ENCODE data around the gene CCDC158. TPM values are rescaled to one million over a fixed set of nuclear protein-coding genes. Genes with fewer than 3 reads are reported as not detected.
"Not testable (repeated sequence)": the region's sequence is repeated elsewhere in the genome, so short reads cannot be mapped to it uniquely, and the experiment has no call there.

CCDC158 gene
- total RNA-seq = not detected

DNA sequence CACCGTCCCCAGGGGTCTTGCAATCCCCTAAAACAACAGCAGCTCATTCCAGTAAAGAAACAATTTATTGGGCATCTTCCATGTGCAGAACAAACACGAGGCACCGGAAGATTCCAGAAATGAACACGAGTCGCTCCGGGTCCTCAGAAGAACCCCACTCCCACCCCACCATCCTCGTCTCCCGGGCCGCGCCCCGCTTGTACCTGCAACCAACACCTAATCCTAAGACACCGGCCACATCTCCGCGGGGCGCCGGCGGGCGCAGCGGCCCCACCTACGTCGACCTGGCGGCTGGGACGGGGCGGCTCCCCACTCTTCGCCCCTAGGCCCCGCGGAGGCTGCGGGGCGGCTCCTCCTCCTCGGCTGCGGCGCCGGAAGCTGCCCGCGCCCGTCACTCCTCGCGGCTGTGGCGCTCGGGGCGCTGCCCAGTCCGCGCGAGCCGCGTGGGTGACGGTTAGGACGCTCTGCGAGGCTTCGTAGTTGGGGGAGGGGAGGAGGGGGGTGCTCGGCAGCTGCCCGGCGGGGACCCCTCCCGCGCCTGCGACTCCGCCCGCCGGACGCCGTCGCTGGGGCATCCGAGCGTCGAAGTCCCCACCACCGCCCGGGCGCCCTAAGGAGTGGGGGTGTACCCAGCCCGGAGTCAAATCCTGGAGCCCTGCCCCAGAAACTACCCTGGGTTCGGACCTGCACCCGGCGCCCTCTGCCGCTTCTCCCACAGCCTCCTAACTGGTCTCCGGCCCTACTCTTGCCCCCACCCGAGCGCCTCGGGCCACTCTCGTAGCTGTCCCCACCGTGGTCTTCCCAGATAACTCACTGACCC lies at the start of gene CCDC158:
Gene CCDC158 (minus strand): TSS at position 380 of the 820 bp plus-strand sequence. CDS start 17,934 bp downstream, outside the sequence.
- Mint-ChIP-seq H3K9me3 (no peaks in the 10 kb centered on the region), H3K27ac (no peak within 1 kb of the TSS), H3K4me1 (ENCODE audit: low read depth) (peaks cover 5% of the 10 kb centered on the region), H3K27me3 (peaks cover 25% of the 10 kb centered on the region), H3K4me3 (peak within 1 kb of the TSS; percentile 37), H3K36me3 (no peaks in the 10 kb centered on the region)
- intact Hi-C loops (cut with micrococcal nuclease) = no loop called here
- peak; percentile 15 for DNase-seq
- CTCF ChIA-PET = interaction anchor here (0.6 to 1.5 kb wide), 3 partner anchors 10 to 1221 kb away, joined by 3 read pairs; no protein-coding TSS in a partner anchor
- POLR2A ChIA-PET = no interaction called here

DNA sequence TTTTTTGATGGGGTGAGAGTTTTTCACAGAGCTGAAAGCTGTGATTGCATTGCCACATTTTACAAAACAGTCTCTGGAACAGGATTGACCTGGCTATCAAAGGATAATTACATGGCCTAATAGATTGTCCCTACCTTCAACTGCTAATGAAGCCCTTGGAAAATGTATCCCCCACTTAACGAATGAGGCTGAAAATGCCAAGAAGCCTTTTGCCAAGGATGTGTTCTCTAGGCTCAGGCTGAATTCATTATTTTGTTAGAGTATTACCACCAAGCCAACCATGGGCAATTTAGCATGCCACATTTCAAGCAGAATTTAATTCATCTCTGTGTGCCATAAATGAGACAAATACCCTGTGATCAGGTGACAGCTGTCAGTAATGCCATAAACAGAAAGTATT lies 49.6 kb upstream of the CCDC158 start:
- Mint-ChIP-seq H3K36me3 (no peaks in the 10 kb centered on the region), H3K9me3 (no peaks in the 10 kb centered on the region), H3K4me3 (no peak overlapping the region), H3K4me1 (ENCODE audit: low read depth) (no peaks in the 10 kb centered on the region), H3K27ac (no peak overlapping the region), H3K27me3 (peaks cover 4% of the 10 kb centered on the region)
- CTCF ChIA-PET = interaction anchor here (0.7 kb wide), 1 partner anchor 29 kb away, joined by 3 read pairs; no protein-coding TSS in a partner anchor
- no peak for DNase-seq
- POLR2A ChIA-PET = no interaction called here
- intact Hi-C loops (cut with micrococcal nuclease) = no loop called here

DNA sequence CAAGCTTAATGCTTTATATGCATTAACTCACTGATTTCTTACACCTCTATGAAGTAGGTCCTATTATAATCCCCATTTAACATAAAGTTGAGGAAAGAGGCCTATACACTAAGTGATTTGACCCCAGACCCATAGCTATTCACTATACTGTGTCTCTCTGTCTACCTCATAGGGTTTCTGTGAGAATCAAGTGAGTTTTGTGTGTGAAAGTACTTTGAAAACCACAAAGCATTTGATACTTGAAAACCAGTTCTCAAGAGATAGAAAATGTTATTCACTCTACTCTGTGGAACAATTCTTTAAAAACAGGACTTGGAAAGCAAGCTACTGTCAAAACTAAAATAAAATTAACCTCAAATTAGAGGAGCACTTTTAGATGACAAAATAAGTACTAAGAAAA lies 49.1 kb upstream of the CCDC158 start:
- intact Hi-C loops (cut with micrococcal nuclease) = no loop called here
- ChIA-PET CTCF (interaction anchor here (0.7 to 2.0 kb wide), 2 partner anchors 28 to 32 kb away, joined by 3 to 5 read pairs; no protein-coding TSS in a partner anchor), POLR2A (no interaction called here)
- Mint-ChIP-seq H3K36me3 (no peaks in the 10 kb centered on the region), H3K4me3 (no peak overlapping the region), H3K27ac (no peak overlapping the region), H3K4me1 (ENCODE audit: low read depth) (no peaks in the 10 kb centered on the region), H3K27me3 (peaks cover 4% of the 10 kb centered on the region), H3K9me3 (no peaks in the 10 kb centered on the region)
- DNase-seq = no peak

DNA sequence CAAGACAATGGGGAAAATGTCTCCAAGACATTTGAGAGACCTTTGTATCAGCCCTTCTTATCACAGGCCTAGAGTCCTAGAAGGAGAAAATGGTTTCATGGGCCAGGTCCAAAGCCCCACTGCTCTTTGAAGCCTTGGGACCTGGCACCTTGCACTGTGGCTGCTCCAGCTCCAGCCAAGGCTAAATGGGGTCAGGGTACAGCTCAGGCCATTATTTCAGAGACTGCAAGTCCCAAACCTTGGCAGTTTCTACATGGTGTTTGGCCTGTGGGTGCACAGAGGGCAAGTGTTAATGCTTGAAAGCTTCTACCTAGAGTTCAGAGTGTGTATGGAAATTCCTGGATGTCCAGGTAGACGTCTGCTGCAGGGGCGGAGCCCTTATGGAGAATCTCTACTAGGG lies 42.6 kb upstream of the CCDC158 start:
- intact Hi-C loops (cut with micrococcal nuclease) = no loop called here
- Mint-ChIP-seq H3K27me3 (peaks cover 4% of the 10 kb centered on the region), H3K4me1 (ENCODE audit: low read depth) (no peaks in the 10 kb centered on the region), H3K9me3 (peaks cover 17% of the 10 kb centered on the region), H3K27ac (no peak overlapping the region), H3K4me3 (no peak overlapping the region), H3K36me3 (no peaks in the 10 kb centered on the region)
- no peak for DNase-seq
- ChIA-PET POLR2A (no interaction called here), CTCF (no interaction called here)

DNA sequence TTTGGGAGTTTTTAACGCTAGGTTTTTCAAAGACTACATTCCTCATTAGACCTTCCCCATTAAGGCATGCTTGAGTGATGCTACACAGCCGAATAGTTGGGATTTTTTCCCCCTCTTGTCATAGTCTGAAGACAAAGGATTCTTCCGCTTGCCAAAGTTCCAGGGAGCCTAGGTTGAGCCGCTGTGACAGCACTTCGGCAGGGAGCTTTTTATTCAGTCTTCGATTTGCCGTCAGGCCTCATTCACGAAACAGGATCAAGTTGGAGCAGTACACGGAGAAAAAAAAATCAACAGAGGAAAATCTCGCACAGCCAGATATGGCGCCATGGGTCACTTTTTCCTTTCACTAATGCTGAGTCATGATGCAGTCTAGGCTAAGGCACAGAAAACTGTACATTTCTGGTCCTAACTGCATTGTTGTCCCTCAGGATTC lies 38.4 kb upstream of the CCDC158 start:
- intact Hi-C loops (cut with micrococcal nuclease) = no loop called here
- Mint-ChIP-seq H3K36me3 (no peaks in the 10 kb centered on the region), H3K4me3 (no peak overlapping the region), H3K9me3 (peaks cover 12% of the 10 kb centered on the region), H3K27ac (no peak overlapping the region), H3K4me1 (ENCODE audit: low read depth) (no peaks in the 10 kb centered on the region), H3K27me3 (no peaks in the 10 kb centered on the region)
- DNase-seq = no peak
- CTCF ChIA-PET = interaction anchor here (0.5 kb wide), 1 partner anchor 633 kb away, joined by 3 read pairs; no protein-coding TSS in a partner anchor
- POLR2A ChIA-PET = no interaction called here

DNA sequence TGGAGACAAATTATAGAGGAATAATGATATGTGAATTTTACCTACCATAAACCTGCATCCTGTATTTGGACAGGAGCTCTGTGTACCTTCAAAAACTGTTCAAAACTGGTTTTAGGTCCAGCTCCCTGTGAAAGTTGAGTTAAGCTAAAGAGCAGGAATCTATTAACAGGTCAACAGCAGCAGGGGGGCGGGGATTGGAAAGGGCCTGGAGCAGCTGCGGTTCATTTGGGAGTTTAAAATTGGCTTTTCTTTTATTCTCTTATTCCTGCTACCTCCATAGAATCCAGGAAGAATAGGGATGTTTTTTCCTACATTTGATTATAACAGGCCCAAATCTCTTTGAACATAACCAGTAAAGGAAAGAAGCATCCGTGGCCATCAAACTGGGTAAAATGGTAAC lies 37.9 kb upstream of the CCDC158 start:
- intact Hi-C loops (cut with micrococcal nuclease) = no loop called here
- no peak for DNase-seq
- Mint-ChIP-seq H3K36me3 (no peaks in the 10 kb centered on the region), H3K27ac (no peak overlapping the region), H3K4me3 (no peak overlapping the region), H3K4me1 (ENCODE audit: low read depth) (no peaks in the 10 kb centered on the region), H3K27me3 (no peaks in the 10 kb centered on the region), H3K9me3 (peaks cover 12% of the 10 kb centered on the region)
- ChIA-PET POLR2A (no interaction called here), CTCF (interaction anchor here (0.5 kb wide), 1 partner anchor 632 kb away, joined by 3 read pairs; no protein-coding TSS in a partner anchor)

DNA sequence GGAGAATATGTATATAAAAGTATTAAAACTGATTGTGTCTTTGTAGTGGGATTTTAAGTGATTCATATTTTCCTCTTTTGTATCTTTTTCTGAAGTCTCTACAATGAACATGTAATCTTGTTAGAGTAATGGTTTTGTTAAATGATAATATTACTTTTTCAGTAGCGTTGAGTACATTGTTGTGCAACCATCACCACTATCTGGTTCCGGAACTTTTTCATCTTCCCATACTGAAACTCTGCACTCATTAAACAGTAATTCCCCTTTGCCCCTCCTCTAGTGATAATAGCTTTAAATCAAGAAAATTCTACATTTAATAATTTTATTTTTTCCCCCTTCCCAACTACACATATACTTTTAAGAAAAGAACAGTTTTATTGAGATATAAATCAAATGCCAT lies 37.4 kb upstream of the CCDC158 start:
- Mint-ChIP-seq H3K9me3 (peaks cover 7% of the 10 kb centered on the region), H3K4me3 (no peak overlapping the region), H3K27me3 (no peaks in the 10 kb centered on the region), H3K4me1 (ENCODE audit: low read depth) (no peaks in the 10 kb centered on the region), H3K36me3 (no peaks in the 10 kb centered on the region), H3K27ac (no peak overlapping the region)
- ChIA-PET CTCF (no interaction called here), POLR2A (no interaction called here)
- intact Hi-C loops (cut with micrococcal nuclease) = no loop called here
- DNase-seq = no peak

DNA sequence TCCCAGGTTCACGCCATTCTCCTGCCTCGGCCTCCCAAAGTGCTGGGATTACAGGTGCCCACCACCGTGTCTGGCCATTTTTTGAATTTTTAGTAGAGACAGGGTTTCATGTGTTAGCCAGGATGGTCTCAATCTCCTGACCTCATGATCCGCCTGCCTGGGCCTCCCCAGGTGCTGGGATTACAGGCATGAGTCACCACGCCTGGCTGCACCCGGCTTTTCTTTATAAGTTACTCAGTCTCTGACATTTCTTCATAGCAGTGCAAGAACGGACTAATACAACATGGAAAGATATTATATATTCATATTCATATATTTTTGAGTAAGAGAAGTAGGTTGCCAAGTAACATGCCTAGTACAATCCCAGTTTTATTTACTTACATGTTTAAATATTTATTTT lies 36.9 kb upstream of the CCDC158 start:
- Mint-ChIP-seq H3K4me1 (ENCODE audit: low read depth) (no peaks in the 10 kb centered on the region), H3K4me3 (no peak overlapping the region), H3K9me3 (peaks cover 3% of the 10 kb centered on the region), H3K27ac (no peak overlapping the region), H3K27me3 (no peaks in the 10 kb centered on the region), H3K36me3 (no peaks in the 10 kb centered on the region)
- CTCF ChIA-PET = no interaction called here
- DNase-seq = no peak
- POLR2A ChIA-PET = no interaction called here
- intact Hi-C loops (cut with micrococcal nuclease) = no loop called here

DNA sequence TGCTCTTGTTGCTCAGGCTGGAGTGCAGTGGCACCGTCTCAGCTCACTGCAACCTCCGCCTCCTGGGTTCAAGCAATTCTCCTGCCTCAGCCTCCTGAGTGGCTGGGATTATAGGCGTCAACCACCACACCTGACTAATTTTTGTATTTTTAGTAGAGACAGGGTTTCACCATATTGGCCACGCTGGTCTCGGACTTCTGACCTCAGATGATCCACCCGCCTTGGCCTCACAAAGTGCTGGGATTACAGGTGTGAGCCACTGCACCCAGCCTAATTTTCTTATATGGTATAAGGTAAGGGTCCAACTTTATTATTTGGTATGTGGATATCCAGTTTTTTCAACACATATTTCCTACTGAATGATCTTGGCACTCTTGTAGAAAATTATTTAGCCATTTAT lies 33.1 kb upstream of the CCDC158 start:
- intact Hi-C loops (cut with micrococcal nuclease); H3K27me3 Mint-ChIP-seq; H3K9me3 Mint-ChIP-seq; H3K4me3 Mint-ChIP-seq; H3K36me3 Mint-ChIP-seq; H3K4me1 Mint-ChIP-seq (ENCODE audit: low read depth); DNase-seq; H3K27ac Mint-ChIP-seq; CTCF ChIA-PET; POLR2A ChIA-PET: not testable (repeated sequence)

DNA sequence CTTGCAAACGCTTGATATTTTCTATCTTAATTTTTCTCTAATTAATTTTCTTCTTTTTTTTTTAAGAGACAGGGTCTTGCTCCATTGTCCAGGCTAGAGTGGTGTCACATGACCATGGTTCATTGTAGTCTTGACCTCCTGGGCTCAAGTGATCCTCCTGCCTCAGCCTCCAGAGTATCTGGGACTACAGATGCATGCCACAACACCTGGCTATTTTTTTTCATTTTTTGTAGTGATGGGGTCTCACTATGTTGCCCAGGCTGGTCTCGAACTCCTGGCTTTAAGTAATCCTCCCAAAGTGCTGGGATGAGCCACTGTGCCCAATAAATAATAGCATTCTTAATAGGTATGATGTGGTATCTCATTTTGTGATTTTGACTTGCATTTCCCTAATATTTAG lies 32.3 kb upstream of the CCDC158 start:
- no peak for DNase-seq
- no peak overlapping the region for H3K4me3 Mint-ChIP-seq
- no peak overlapping the region for H3K27ac Mint-ChIP-seq
- intact Hi-C loops (cut with micrococcal nuclease) = no loop called here
- no peaks in the 10 kb centered on the region for H3K9me3 Mint-ChIP-seq
- H3K27me3 Mint-ChIP-seq = peaks cover 7% of the 10 kb centered on the region
- H3K4me1 Mint-ChIP-seq (ENCODE audit: low read depth) = no peaks in the 10 kb centered on the region
- ChIA-PET CTCF (no interaction called here), POLR2A (no interaction called here)
- no peaks in the 10 kb centered on the region for H3K36me3 Mint-ChIP-seq

DNA sequence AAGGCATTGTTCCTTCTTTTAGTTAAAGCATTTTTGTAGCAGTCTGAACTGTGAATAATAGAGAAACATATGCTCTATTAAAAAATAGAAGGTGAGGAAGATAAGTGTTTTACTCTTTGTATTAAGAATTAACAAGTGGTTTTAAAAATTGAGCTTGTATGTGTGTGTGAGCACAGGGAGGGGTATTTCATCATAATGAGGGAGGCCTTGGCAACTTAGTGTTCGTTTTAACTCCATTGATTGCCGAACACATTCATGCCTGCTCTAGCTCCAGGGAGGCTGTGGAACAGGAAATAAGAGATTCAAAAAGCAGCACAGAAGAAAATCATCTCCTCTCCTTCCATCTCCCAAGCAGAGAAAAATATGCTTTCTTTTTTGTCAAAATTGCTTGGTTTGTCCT lies 28.9 kb upstream of the CCDC158 start:
- Mint-ChIP-seq H3K27ac (no peak overlapping the region), H3K27me3 (peaks cover 7% of the 10 kb centered on the region), H3K4me3 (no peak overlapping the region), H3K36me3 (no peaks in the 10 kb centered on the region), H3K9me3 (no peaks in the 10 kb centered on the region), H3K4me1 (ENCODE audit: low read depth) (no peaks in the 10 kb centered on the region)
- no peak for DNase-seq
- CTCF ChIA-PET = interaction anchor here (1.3 kb wide), 1 partner anchor 55 kb away, joined by 3 read pairs; no protein-coding TSS in a partner anchor
- intact Hi-C loops (cut with micrococcal nuclease) = no loop called here
- POLR2A ChIA-PET = no interaction called here

DNA sequence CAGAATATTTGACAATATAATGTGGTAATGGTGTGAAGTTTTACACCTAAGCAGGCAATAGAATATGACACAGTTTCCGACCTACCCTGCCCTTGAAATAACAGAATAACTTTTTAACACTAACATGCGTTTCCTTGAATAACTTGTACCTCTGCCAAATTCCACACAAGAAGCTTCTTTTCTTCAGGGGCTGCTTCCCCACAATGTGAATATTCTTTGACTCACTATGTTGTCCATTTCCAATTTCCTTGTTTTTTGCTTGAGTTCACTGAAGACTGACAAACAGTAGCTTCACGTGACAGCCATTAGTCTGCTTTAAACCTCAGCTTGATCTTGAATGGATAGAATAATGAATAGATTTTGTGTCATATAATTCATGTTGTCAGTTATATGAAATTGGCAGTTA lies 28.4 kb upstream of the CCDC158 start:
- no peak for DNase-seq
- CTCF ChIA-PET = interaction anchor here (1.3 kb wide), 1 partner anchor 56 kb away, joined by 3 read pairs; no protein-coding TSS in a partner anchor
- H3K36me3 Mint-ChIP-seq = no peaks in the 10 kb centered on the region

DNA sequence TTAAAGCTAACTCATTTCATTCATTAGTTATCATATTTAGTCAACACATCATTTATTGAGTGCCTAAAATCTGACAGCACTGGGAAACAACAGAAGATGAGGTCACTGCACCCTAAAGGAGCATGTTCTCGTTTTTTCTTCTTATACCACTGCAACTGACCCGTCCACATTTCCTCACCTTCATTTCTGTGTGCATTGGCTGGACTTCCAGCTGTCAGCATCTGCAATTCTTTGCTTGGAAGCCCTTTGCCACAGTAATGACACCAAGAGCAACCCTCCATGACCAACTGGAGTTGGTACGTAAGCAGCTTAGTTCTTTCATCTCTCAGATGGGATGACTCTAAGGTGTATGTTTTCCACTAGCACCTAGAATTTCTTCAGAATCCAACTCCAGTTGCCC lies 27.3 kb upstream of the CCDC158 start:
- Mint-ChIP-seq H3K4me3 (no peak overlapping the region), H3K27ac (no peak overlapping the region), H3K36me3 (no peaks in the 10 kb centered on the region), H3K9me3 (no peaks in the 10 kb centered on the region), H3K4me1 (ENCODE audit: low read depth) (no peaks in the 10 kb centered on the region), H3K27me3 (peaks cover 8% of the 10 kb centered on the region)
- ChIA-PET POLR2A (no interaction called here), CTCF (interaction anchor here (0.7 to 1.4 kb wide), 2 partner anchors 56 to 913 kb away, joined by 3 read pairs; no protein-coding TSS in a partner anchor)
- intact Hi-C loops (cut with micrococcal nuclease) = no loop called here
- no peak for DNase-seq

More for the DNA sequence above, 28.4 kb upstream of the CCDC158 start:
- peaks cover 7% of the 10 kb centered on the region for H3K27me3 Mint-ChIP-seq
- no peaks in the 10 kb centered on the region for H3K9me3 Mint-ChIP-seq
- POLR2A ChIA-PET = no interaction called here
- intact Hi-C loops (cut with micrococcal nuclease) = no loop called here
- no peak overlapping the region for H3K27ac Mint-ChIP-seq
- H3K4me1 Mint-ChIP-seq (ENCODE audit: low read depth) = no peaks in the 10 kb centered on the region
- H3K4me3 Mint-ChIP-seq = no peak overlapping the region
